ENCODE results near the gene NHSL1. TPM values are rescaled to one million over a fixed set of nuclear protein-coding genes. Genes with fewer than 3 reads are reported as not detected.
A peak's percentile ranks its signal among the peaks of the same experiment; 100 is the strongest.

The NHSL1 gene
- total RNA-seq, 2 donors from 2014 or later: 0.68 to 1.9 TPM

GRCh38 chr6:138455746-138456400, 43.4 kb downstream of the NHSL1 start:
- no peaks in the 10 kb centered on the region for H3K9me3 Mint-ChIP-seq
- ATAC-seq (peak; percentile 46 to 56), DNase-seq (ENCODE audit: low spot score in 2 of 2) (no peak)
- peak overlapping the region; percentile 22 to 28 for H3K27ac Mint-ChIP-seq
- H3K36me3 Mint-ChIP-seq: no peaks in the 10 kb centered on the region

- Mint-ChIP-seq H3K36me3 (no peaks in the 10 kb centered on the region), H3K27ac (peak overlapping the region; percentile 28 to 93), H3K9me3 (no peaks in the 10 kb centered on the region)
- peak in 1 of 2 donors; percentile 21 for DNase-seq (ENCODE audit: low spot score in 2 of 2)
- ATAC-seq: peak; percentile 88 to 90
Observed at GRCh38 chr6:138454981-138455706, 44.1 kb downstream of the NHSL1 start.

- DNase-seq (ENCODE audit: low spot score in 2 of 2) (no peak), ATAC-seq (no peak)
- Mint-ChIP-seq H3K36me3 (no peaks in the 10 kb centered on the region), H3K9me3 (no peaks in the 10 kb centered on the region), H3K27ac (no peak overlapping the region)
Observed at GRCh38 chr6:138451043-138451442, 48.3 kb downstream of the NHSL1 start.

- DNase-seq (ENCODE audit: low spot score in 2 of 2): no peak
- Mint-ChIP-seq H3K36me3 (no peaks in the 10 kb centered on the region), H3K27ac (no peak overlapping the region), H3K9me3 (no peaks in the 10 kb centered on the region)
- no peak for ATAC-seq
Observed at GRCh38 chr6:138450445-138450844, 48.8 kb downstream of the NHSL1 start.

GRCh38 chr6:138446821-138447220, 52.5 kb downstream of the NHSL1 start:
- no peaks in the 10 kb centered on the region for H3K36me3 Mint-ChIP-seq

GRCh38 chr6:138443979-138444378, 55.3 kb downstream of the NHSL1 start:
- DNase-seq (ENCODE audit: low spot score in 2 of 2) (no peak), ATAC-seq (no peak)
- no peaks in the 10 kb centered on the region for H3K9me3 Mint-ChIP-seq
- no peak overlapping the region for H3K27ac Mint-ChIP-seq
- H3K36me3 Mint-ChIP-seq: no peaks in the 10 kb centered on the region

More at GRCh38 chr6:138446821-138447220, 52.5 kb downstream of the NHSL1 start:
- DNase-seq (ENCODE audit: low spot score in 2 of 2) (no peak), ATAC-seq (no peak)
- H3K9me3 Mint-ChIP-seq: no peaks in the 10 kb centered on the region
- no peak overlapping the region for H3K27ac Mint-ChIP-seq

GRCh38 chr6:138442663-138443062, 56.6 kb downstream of the NHSL1 start:
- Mint-ChIP-seq H3K27ac (no peak overlapping the region), H3K9me3 (no peaks in the 10 kb centered on the region)

GRCh38 chr6:138441965-138442364, 57.3 kb downstream of the NHSL1 start:
- ATAC-seq: no peak
- H3K9me3 Mint-ChIP-seq: no peaks in the 10 kb centered on the region

More at GRCh38 chr6:138442663-138443062, 56.6 kb downstream of the NHSL1 start:
- H3K36me3 Mint-ChIP-seq: no peaks in the 10 kb centered on the region
- ATAC-seq: no peak
- DNase-seq (ENCODE audit: low spot score in 2 of 2): no peak

GRCh38 chr6:138440758-138441357, 58.4 kb downstream of the NHSL1 start:
- Mint-ChIP-seq H3K9me3 (no peaks in the 10 kb centered on the region), H3K36me3 (no peaks in the 10 kb centered on the region), H3K27ac (no peak overlapping the region)
- no peak for DNase-seq (ENCODE audit: low spot score in 2 of 2)
- no peak for ATAC-seq

More at GRCh38 chr6:138441965-138442364, 57.3 kb downstream of the NHSL1 start:
- Mint-ChIP-seq H3K27ac (no peak overlapping the region), H3K36me3 (no peaks in the 10 kb centered on the region)
- no peak for DNase-seq (ENCODE audit: low spot score in 2 of 2)

GRCh38 chr6:138440296-138440695, 59.0 kb downstream of the NHSL1 start:
- DNase-seq (ENCODE audit: low spot score in 2 of 2): no peak
- Mint-ChIP-seq H3K27ac (no peak overlapping the region), H3K9me3 (no peaks in the 10 kb centered on the region), H3K36me3 (no peaks in the 10 kb centered on the region)
- ATAC-seq: no peak

- DNase-seq (ENCODE audit: low spot score in 2 of 2) (no peak), ATAC-seq (no peak)
- H3K27ac Mint-ChIP-seq: no peak overlapping the region
- H3K36me3 Mint-ChIP-seq: no peaks in the 10 kb centered on the region
- H3K9me3 Mint-ChIP-seq: no peaks in the 10 kb centered on the region
Observed at GRCh38 chr6:138439546-138439945, 59.7 kb downstream of the NHSL1 start.

- DNase-seq (ENCODE audit: low spot score in 2 of 2) (no peak), ATAC-seq (no peak)
- Mint-ChIP-seq H3K27ac (no peak overlapping the region), H3K9me3 (no peaks in the 10 kb centered on the region), H3K36me3 (no peaks in the 10 kb centered on the region)
Observed at GRCh38 chr6:138434925-138435324, 64.4 kb downstream of the NHSL1 start.

GRCh38 chr6:138434096-138434495, 65.2 kb downstream of the NHSL1 start:
- Mint-ChIP-seq H3K36me3 (no peaks in the 10 kb centered on the region), H3K27ac (no peak overlapping the region), H3K9me3 (no peaks in the 10 kb centered on the region)
- DNase-seq (ENCODE audit: low spot score in 2 of 2) (no peak), ATAC-seq (no peak)

GRCh38 chr6:138432063-138432356, 67.3 kb downstream of the NHSL1 start:
- Mint-ChIP-seq H3K9me3 (no peaks in the 10 kb centered on the region), H3K27ac (no peak overlapping the region), H3K36me3 (no peaks in the 10 kb centered on the region)
- no peak for DNase-seq (ENCODE audit: low spot score in 2 of 2)
- no peak for ATAC-seq

- Mint-ChIP-seq H3K9me3 (no peaks in the 10 kb centered on the region), H3K36me3 (no peaks in the 10 kb centered on the region), H3K27ac (peak overlapping the region in 1 of 2 donors; percentile 69)
- ATAC-seq (no peak), DNase-seq (ENCODE audit: low spot score in 2 of 2) (no peak)
Observed at GRCh38 chr6:138431256-138432062, 67.8 kb downstream of the NHSL1 start.

GRCh38 chr6:138430361-138431145, 68.7 kb downstream of the NHSL1 start:
- ATAC-seq (no peak), DNase-seq (ENCODE audit: low spot score in 2 of 2) (no peak)
- no peak overlapping the region for H3K27ac Mint-ChIP-seq
- H3K36me3 Mint-ChIP-seq: no peaks in the 10 kb centered on the region
- H3K9me3 Mint-ChIP-seq: no peaks in the 10 kb centered on the region
